T-cell (primary cell): ENCODE measurements around the gene U2AF2. TPM values are rescaled to one million over a fixed set of nuclear protein-coding genes. Genes with fewer than 3 reads are reported as not detected.

ENCODE experiments used
- ATAC-seq, 4 experiments: fragments of 200-7000 bp in 3 of 4; fragments of 150-1000 bp in 1 of 4; cut with Tn5 transposase; replicated peaks in 1 of 4; 1 replicate in 3 of 4; 2 replicates in 1 of 4; pipeline ENCODE4 v1.10.0; 2021; ENCODE audit warnings: moderate library complexity in 3 of 4, mild to moderate bottlenecking in 2 of 4, moderate number of reproducible peaks in 1 of 4
- CTCF ChIA-PET, 2 donors: fragments of 300-600 bp; sonication (Branson Sonifier 250); formaldehyde crosslinking; loops; one replicate each; lab custom pipeline; 2022; ENCODE audit warnings: antibody characterized with exemption in 2 of 2; lab: Charles Lee
- POLR2A ChIA-PET, 2 donors: fragments of 300-600 bp; sonication (Branson Sonifier 250); formaldehyde crosslinking; loops; one replicate each; lab custom pipeline; 2022; ENCODE audit warnings: antibody characterized with exemption in 2 of 2; lab: Charles Lee
- DNase-seq, 35 experiments: peaks; one replicate each; pipeline versions ENCODE4 v3.0.0 to v3.0.0-alpha.2; 2013 to 2023
- H3K27ac ChIP-seq: one replicate; pipeline ENCODE4 v1.5.1; 2013; ENCODE audit warnings: low read length
- H3K27me3 ChIP-seq, 2 experiments: replicated peaks in 1 of 2; 1 replicate in 1 of 2; 2 replicates in 1 of 2; pipeline versions ENCODE4 v1.6.1 to v1.7.0; 2013; ENCODE audit warnings: low read length in 1 of 2, mixed read lengths in 1 of 2; ENCODE audit not compliant: control insufficient read depth in 2 of 2, insufficient read depth in 2 of 2; ENCODE audit errors: extremely low read depth in 1 of 2
- H3K36me3 ChIP-seq, 2 donors: 1 replicate in 1 of 2; 2 replicates in 1 of 2; pipeline versions ENCODE4 v1.6.1 to v1.7.0; 2013; ENCODE audit warnings: low read length in 1 of 2; ENCODE audit not compliant: control insufficient read depth in 2 of 2, insufficient read depth in 1 of 2; ENCODE audit errors: extremely low read depth in 1 of 2
- H3K4me1 ChIP-seq, 2 experiments: 1 replicate in 1 of 2; 2 replicates in 1 of 2; pipeline versions ENCODE4 v1.6.1 to v1.7.0; 2013; ENCODE audit warnings: low read length in 2 of 2, mixed read lengths in 1 of 2; ENCODE audit not compliant: insufficient read depth in 2 of 2, control insufficient read depth in 1 of 2; ENCODE audit errors: extremely low read depth in 1 of 2
- H3K4me3 ChIP-seq, 2 donors: 1 replicate in 1 of 2; 2 replicates in 1 of 2; pipeline versions ENCODE4 v1.5.1 to v1.7.0; 2013; ENCODE audit warnings: mild to moderate bottlenecking in 2 of 2, low read length in 1 of 2, moderate library complexity in 1 of 2; ENCODE audit not compliant: control insufficient read depth in 1 of 2; ENCODE audit errors: extremely low read depth in 1 of 2
- H3K9me3 ChIP-seq: 2 replicates; pipeline ENCODE4 v1.7.0; 2013
- H3K27ac Mint-ChIP-seq, 2 donors: one replicate each; pipeline ENCODE4 v1.8.0; 2020 to 2021; ENCODE audit warnings: mild to moderate bottlenecking in 2 of 2, mixed read lengths in 2 of 2
- H3K27me3 Mint-ChIP-seq, 2 donors: one replicate each; pipeline ENCODE4 v1.8.0; 2021 to 2022; ENCODE audit warnings: mixed read lengths in 2 of 2
- H3K36me3 Mint-ChIP-seq: one replicate; pipeline ENCODE4 v1.8.0; 2021; ENCODE audit warnings: mixed read lengths
- H3K4me1 Mint-ChIP-seq, 3 donors: one replicate each; pipeline ENCODE4 v1.8.0; 2020 to 2022; ENCODE audit warnings: mixed read lengths in 3 of 3, mild to moderate bottlenecking in 1 of 3
- H3K4me3 Mint-ChIP-seq, 3 donors: one replicate each; pipeline ENCODE4 v1.8.0; 2020 to 2022; ENCODE audit warnings: mild to moderate bottlenecking in 3 of 3, mixed read lengths in 3 of 3, moderate library complexity in 3 of 3
- H3K9me3 Mint-ChIP-seq, 3 donors: one replicate each; pipeline ENCODE4 v1.8.0; 2020 to 2022; ENCODE audit warnings: mixed read lengths in 3 of 3
- WGBS: methylation state at CpG from one replicate; pipeline ENCODE4 v1.1.5; 2013; ENCODE audit warnings: missing lambda C conversion rate; ENCODE audit not compliant: insufficient coverage; 5-methylcytosine and 5-hydroxymethylcytosine counted together
- total RNA-seq, 35 experiments: library from RNA in 6 of 35; stranded (reverse) in 6 of 35; fragments of 120-200 nt in 1 of 35; gene quantifications; one replicate each; pipeline versions ENCODE4 v1.2.1 to v1.2.4 and lab custom pipeline; 2013 to 2026

U2AF2 gene
- total RNA-seq, 5 donors from 2014 or later (not counting 1 experiment from before 2014, with no cell fraction given), result 254 to 310 (median 303) TPM

GRCh38 chr19:55623561-55623960, 31.3 kb upstream of the U2AF2 start:
- H3K27ac ChIP-seq, result peak overlapping the region; percentile 33
- H3K27me3 ChIP-seq, result no peaks in the 10 kb centered on the region
- H3K36me3 Mint-ChIP-seq, result peaks cover 3% of the 10 kb centered on the region
- H3K27ac Mint-ChIP-seq, result peak overlapping the region; percentile 94 to 95
- peaks cover 54 to 59% (median 57%) of the 10 kb centered on the region in 3 donors for H3K4me1 Mint-ChIP-seq
- peak overlapping the region in 2 of 3 donors; percentile 84 to 87 for H3K4me3 Mint-ChIP-seq
- H3K9me3 Mint-ChIP-seq, result no peaks in the 10 kb centered on the region
- ATAC-seq, result no peak
- POLR2A ChIA-PET, result interaction anchor here in 1 of 2 donors (1.5 kb wide), 1 partner anchor 147 kb away, joined by 13 read pairs; the partner anchor contains the start of gene ZNF628
- H3K4me1 ChIP-seq, result peaks cover 30 to 44% of the 10 kb centered on the region in 2 experiments
- no peak for DNase-seq
- CTCF ChIA-PET, result interaction anchor here (0.5 to 4.4 kb wide), 6 partner anchors 8 to 120 kb away, joined by 4 to 42 read pairs (median 8); partner anchors contain the start of gene ZNF865 (in 1 of the 2)
- WGBS, result 97% methylated on average over 5 of the region's 7 CpGs
- no peak overlapping the region for H3K4me3 ChIP-seq
- H3K36me3 ChIP-seq, result peaks cover 0 to 3% of the 10 kb centered on the region in 2 donors
- H3K9me3 ChIP-seq, result no peaks in the 10 kb centered on the region
- no peaks in the 10 kb centered on the region for H3K27me3 Mint-ChIP-seq

- peaks cover 54 to 58% (median 55%) of the 10 kb centered on the region in 3 donors for H3K4me1 Mint-ChIP-seq
- H3K4me3 Mint-ChIP-seq, result peak within 1 kb of the TSS; percentile 84 to 87 (median 86)
Observed at GRCh38 chr19:55624109-55625003, 30.5 kb upstream of the U2AF2 start, which contains the start of gene ZNF784. Gene ZNF784, minus strand, starts transcription at chr19:55624566. Its CDS starts 5 bp downstream, at chr19:55624561.

GRCh38 chr19:55625004-55625326, 29.9 kb upstream of the U2AF2 start:
- ChIA-PET CTCF (interaction anchor here in 1 of 2 donors (0.6 to 4.4 kb wide), 10 partner anchors 8 to 163 kb away, joined by 3 to 42 read pairs (median 5); partner anchors contain the start of genes ISOC2, U2AF2, ZNF524 and ZNF865), POLR2A (interaction anchor here (0.6 to 1.7 kb wide), 7 partner anchors 19 to 163 kb away, joined by 3 to 13 read pairs (median 5); partner anchors contain the start of genes FIZ1 (in 2 of the 2), ISOC2 (in 1 of the 2), ZNF524 (in 1 of the 2) and ZNF628 (in 1 of the 2))
- Mint-ChIP-seq H3K4me3 (peak overlapping the region; percentile 84 to 87 (median 86)), H3K27ac (peak overlapping the region; percentile 94 to 95), H3K36me3 (peaks cover 3% of the 10 kb centered on the region), H3K4me1 (peaks cover 48 to 53% (median 51%) of the 10 kb centered on the region in 3 donors), H3K9me3 (no peaks in the 10 kb centered on the region), H3K27me3 (no peaks in the 10 kb centered on the region)
- Histone ChIP-seq H3K4me3 (peak overlapping the region; percentile 52 to 58), H3K27me3 (peaks cover 0 to 3% of the 10 kb centered on the region in 2 experiments), H3K9me3 (no peaks in the 10 kb centered on the region), H3K4me1 (peaks cover 30 to 44% of the 10 kb centered on the region in 2 experiments), H3K27ac (peak overlapping the region; percentile 88), H3K36me3 (peaks cover 0 to 3% of the 10 kb centered on the region in 2 donors)
- WGBS, result 45% methylated on average over 7 of the region's 11 CpGs
- ATAC-seq, result no peak
- peak in 1 of 35 experiments; percentile 41 for DNase-seq

More at GRCh38 chr19:55624109-55625003, 30.5 kb upstream of the U2AF2 start, which contains the start of gene ZNF784:
- peak within 1 kb of the TSS; percentile 52 to 58 for H3K4me3 ChIP-seq
- peak within 1 kb of the TSS; percentile 94 to 95 for H3K27ac Mint-ChIP-seq
- ChIA-PET POLR2A (interaction anchor here (0.6 to 1.7 kb wide), 10 partner anchors 9 to 163 kb away, joined by 3 to 14 read pairs (median 6); partner anchors contain the start of genes FIZ1 (in 2 of the 2), ISOC2 (in 1 of the 2), ZNF524 (in 1 of the 2) and ZNF628 (in 1 of the 2)), CTCF (interaction anchor here (0.5 to 4.4 kb wide), 15 partner anchors 9 to 453 kb away, joined by 3 to 42 read pairs (median 5); partner anchors contain the start of genes ISOC2 (in 1 of the 2), U2AF2 (in 1 of the 2), ZNF524 (in 1 of the 2) and ZNF865 (in 1 of the 2))
- H3K27me3 Mint-ChIP-seq, result no peaks in the 10 kb centered on the region
- H3K9me3 Mint-ChIP-seq, result no peaks in the 10 kb centered on the region
- peaks cover 30 to 44% of the 10 kb centered on the region in 2 experiments for H3K4me1 ChIP-seq
- ATAC-seq, result peak; percentile 68 to 86 (median 78)
- under 1% methylated on average over 45 of the region's 56 CpGs for WGBS
- H3K27ac ChIP-seq, result peak within 1 kb of the TSS; percentile 88
- H3K36me3 ChIP-seq, result peaks cover 0 to 3% of the 10 kb centered on the region in 2 donors
- H3K9me3 ChIP-seq, result no peaks in the 10 kb centered on the region
- peaks cover 3% of the 10 kb centered on the region for H3K36me3 Mint-ChIP-seq
- DNase-seq, result peak; percentile 85 to 97 (median 91)
- H3K27me3 ChIP-seq, result peaks cover 0 to 3% of the 10 kb centered on the region in 2 experiments

GRCh38 chr19:55626350-55626749, 28.5 kb upstream of the U2AF2 start:
- Mint-ChIP-seq H3K4me1 (peaks cover 38 to 40% (median 38%) of the 10 kb centered on the region in 3 donors), H3K27ac (peak overlapping the region; percentile 92 to 95), H3K27me3 (no peaks in the 10 kb centered on the region), H3K4me3 (peak overlapping the region; percentile 71 to 76 (median 76)), H3K9me3 (no peaks in the 10 kb centered on the region), H3K36me3 (peaks cover 3% of the 10 kb centered on the region)
- peak; percentile 33 to 79 (median 66) for ATAC-seq
- peaks cover 21 to 33% of the 10 kb centered on the region in 2 experiments for H3K4me1 ChIP-seq
- no peak overlapping the region for H3K4me3 ChIP-seq
- peaks cover 0 to 3% of the 10 kb centered on the region in 2 experiments for H3K27me3 ChIP-seq
- ChIA-PET POLR2A (interaction anchor here (0.5 to 1.0 kb wide), 3 partner anchors 165 to 453 kb away, joined by 3 to 7 read pairs (median 4); partner anchors contain the start of gene ISOC2 (in 1 of the 2)), CTCF (interaction anchor here in 1 of 2 donors (0.6 to 4.4 kb wide), 9 partner anchors 11 to 563 kb away, joined by 3 to 42 read pairs (median 4); partner anchors contain the start of genes FIZ1, KMT5C, RDH13 and ZNF524)
- peak in 32 of 35 experiments; percentile 33 to 89 (median 57) for DNase-seq
- peaks cover 0 to 3% of the 10 kb centered on the region in 2 donors for H3K36me3 ChIP-seq
- 15% methylated on average over 10 of the region's 11 CpGs for WGBS
- no peaks in the 10 kb centered on the region for H3K9me3 ChIP-seq
- H3K27ac ChIP-seq, result peak overlapping the region; percentile 60

GRCh38 chr19:55632463-55632834, 22.4 kb upstream of the U2AF2 start:
- POLR2A ChIA-PET, result interaction anchor here in 1 of 2 donors (0.5 kb wide), 1 partner anchor 22 kb away, joined by 3 read pairs; the partner anchor contains the start of gene U2AF2
- H3K4me1 ChIP-seq, result peaks cover 17 to 44% of the 10 kb centered on the region in 2 experiments
- no peak overlapping the region for H3K27ac ChIP-seq
- peaks cover 0 to 3% of the 10 kb centered on the region in 2 experiments for H3K27me3 ChIP-seq
- H3K9me3 Mint-ChIP-seq, result no peaks in the 10 kb centered on the region
- peaks cover 7% of the 10 kb centered on the region for H3K36me3 Mint-ChIP-seq
- H3K9me3 ChIP-seq, result no peaks in the 10 kb centered on the region
- DNase-seq, result peak; percentile 61 to 97 (median 83)
- peak overlapping the region in 1 of 3 donors; percentile 2 for H3K4me3 Mint-ChIP-seq
- no peaks in the 10 kb centered on the region for H3K36me3 ChIP-seq
- no peaks in the 10 kb centered on the region for H3K27me3 Mint-ChIP-seq
- peaks cover 44 to 49% (median 45%) of the 10 kb centered on the region in 3 donors for H3K4me1 Mint-ChIP-seq
- no peak overlapping the region for H3K4me3 ChIP-seq
- no CpG with 5 or more reads among the region's 3 CpGs for whole genome bisulfite sequencing
- ATAC-seq, result peak; percentile 42 to 55 (median 47)
- CTCF ChIA-PET, result interaction anchor here (0.5 to 3.5 kb wide), 19 partner anchors 8 to 716 kb away, joined by 3 to 21 read pairs (median 7); partner anchors contain the start of genes FIZ1 (in 1 of the 2), PPP6R1 (in 1 of the 2), ZNF581 (in 1 of the 2) and ZNF784 (in 1 of the 2)
- peak overlapping the region; percentile 57 to 66 for H3K27ac Mint-ChIP-seq
